NCI-H774 (cell line): ENCODE results near the gene TMEM271.
"Not testable (repeated sequence)": the region's sequence is repeated elsewhere in the genome, so short reads cannot be mapped to it uniquely, and the experiment has no call there.

Source experiments
- DNase-seq: peaks from one replicate; lab custom pipeline; 2025; lab: John Stamatoyannopoulos, UW

The TMEM271 gene

DNA sequence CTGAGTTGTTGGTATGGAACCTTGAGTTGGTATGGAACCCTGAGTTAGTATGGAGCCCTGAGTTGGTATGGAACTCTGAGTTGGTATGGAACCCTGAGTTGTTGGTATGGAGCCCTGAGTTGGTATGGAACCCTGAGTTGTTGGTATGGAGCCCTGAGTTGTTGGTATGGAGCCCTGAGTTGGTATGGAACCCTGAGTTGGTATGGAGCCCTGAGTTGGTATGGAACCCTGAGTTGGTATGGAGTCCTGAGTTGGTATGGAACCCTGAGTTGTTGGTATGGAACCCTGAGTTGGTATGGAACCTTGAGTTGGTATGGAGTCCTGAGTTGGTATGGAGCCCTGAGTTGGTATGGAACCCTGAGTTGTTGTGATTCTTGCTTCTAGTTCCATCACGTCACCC is 10.5 kb downstream of the TMEM271 start:
- not testable (repeated sequence) for DNase-seq

- not testable (repeated sequence) for DNase-seq
Observed at GRCh38 chr4:562458-562857, 13.6 kb downstream of the TMEM271 start.

- DNase-seq, result no peak
Observed at GRCh38 chr4:561426-561825, 14.7 kb downstream of the TMEM271 start.

GRCh38 chr4:560731-561291 is 15.3 kb downstream of the TMEM271 start:
- no peak for DNase-seq

GRCh38 chr4:560061-560460 is 16.0 kb downstream of the TMEM271 start:
- DNase-seq, result no peak

- DNase-seq, result no peak
Observed at GRCh38 chr4:555566-556275, 20.4 kb downstream of the TMEM271 start.

GRCh38 chr4:554793-555320 is 21.2 kb downstream of the TMEM271 start:
- DNase-seq, result not testable (repeated sequence)

GRCh38 chr4:552019-552418 is 24.1 kb downstream of the TMEM271 start:
- DNase-seq, result no peak

DNA sequence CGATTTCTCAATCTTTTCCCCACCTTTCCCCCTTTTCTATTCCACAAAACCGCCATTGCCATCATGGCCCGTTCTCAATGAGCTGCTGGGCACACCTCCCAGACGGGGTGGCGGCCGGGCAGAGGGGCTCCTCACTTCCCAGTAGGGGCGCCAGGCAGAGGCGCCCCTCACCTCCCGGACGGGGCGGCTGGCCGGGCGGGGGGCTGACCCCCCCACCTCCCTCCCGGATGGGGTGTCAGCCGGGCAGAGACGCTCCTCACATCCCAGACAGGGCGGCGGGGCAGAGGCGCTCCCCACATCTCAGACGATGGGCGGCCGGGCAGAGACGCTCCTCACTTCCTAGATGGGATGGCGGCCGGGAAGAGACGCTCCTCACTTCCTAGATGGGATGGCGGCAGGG is 25.8 kb downstream of the TMEM271 start:
- not testable (repeated sequence) for DNase-seq

DNA sequence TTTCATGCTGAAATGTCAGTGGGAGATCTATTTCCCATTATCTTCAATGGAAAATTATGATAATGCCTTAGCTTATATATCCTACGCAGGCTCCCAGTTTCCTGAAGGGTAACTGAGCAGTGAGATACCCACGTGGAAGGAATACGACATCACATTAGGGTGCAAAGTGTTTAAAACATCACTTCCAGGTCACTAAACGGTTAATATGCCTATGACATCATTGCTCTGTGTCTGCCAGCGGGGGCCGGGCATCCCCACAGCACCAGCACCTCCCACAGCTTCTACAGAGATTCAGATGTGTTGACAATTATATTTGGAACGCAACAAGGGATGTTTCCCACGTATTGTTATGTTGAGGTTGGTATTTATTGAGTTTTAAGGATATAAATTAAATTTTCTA is 27.1 kb downstream of the TMEM271 start:
- no peak for DNase-seq

- no peak for DNase-seq
Observed at GRCh38 chr4:545612-546011, 30.5 kb downstream of the TMEM271 start.

GRCh38 chr4:544386-545105 is 31.5 kb downstream of the TMEM271 start:
- DNase-seq, result no peak

- DNase-seq, result no peak
Observed at GRCh38 chr4:541271-541670, 34.8 kb downstream of the TMEM271 start.

DNA sequence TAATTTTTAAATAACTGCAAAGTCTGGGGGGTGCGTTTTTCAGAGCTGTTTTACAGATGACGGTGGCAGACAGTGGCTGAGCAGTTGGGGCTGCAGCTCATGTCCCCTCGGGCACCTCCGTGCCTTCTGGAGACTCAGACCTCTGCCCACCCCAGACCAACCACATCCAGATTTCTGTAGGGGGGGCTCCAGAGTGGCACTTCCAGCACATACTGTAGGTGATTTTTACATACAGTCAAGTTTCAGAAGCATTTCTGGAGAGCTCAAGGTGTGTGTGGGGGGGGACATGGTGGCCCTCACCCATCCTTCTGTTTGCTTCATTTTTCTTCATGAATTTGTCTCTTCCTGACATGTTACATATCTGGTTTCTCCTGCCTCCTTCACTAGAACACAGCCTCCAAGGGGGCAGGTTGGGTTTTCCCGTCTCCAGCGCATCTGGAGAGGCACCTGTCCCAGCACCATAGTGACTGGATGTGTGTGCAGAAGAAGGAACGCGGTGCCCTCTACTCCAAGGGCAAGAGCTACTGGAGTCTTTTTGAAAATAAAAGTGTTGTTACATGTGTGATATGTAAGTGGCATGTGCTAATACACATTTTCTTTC is 37.5 kb downstream of the TMEM271 start:
- no peak for DNase-seq

DNA sequence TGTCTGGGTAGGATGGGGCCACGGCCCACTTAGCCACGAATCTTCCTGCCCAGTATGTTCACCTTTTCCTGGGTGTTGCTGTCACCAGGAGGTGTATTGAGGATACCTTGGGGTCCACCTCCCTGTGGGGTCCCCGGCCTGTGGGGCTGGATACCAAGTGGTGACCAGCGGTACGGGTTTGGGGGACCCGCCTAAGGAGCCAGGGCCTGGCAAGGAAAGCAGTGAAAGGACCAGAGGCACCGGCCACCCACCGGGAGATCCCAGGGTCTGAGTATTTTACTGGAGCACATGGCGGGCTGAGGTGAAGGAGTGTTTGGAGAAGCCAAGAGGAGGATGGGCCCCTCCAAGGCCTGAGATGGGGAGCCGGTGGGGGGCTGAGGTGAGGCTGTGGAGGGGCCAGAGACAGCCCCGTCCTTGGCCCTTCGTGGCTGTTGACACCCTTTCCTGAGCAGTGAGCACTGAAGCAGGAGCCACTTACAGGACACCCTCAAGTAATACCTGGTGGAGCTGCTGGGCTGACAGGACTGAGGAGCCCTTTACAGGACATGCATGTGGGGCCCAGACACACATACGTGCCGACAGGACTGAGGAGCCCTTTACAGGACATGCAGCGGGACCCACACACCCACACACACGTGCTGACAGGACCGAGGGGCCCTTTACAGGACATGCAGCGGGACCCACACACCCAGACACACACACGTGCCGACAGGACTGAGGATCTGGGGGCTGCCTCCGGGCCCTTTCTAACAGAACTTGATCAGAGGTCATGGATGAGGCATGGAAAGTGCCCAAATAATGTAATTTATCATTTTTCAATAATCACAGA is 38.4 kb downstream of the TMEM271 start:
- DNase-seq, result no peak

- DNase-seq, result no peak
Observed at GRCh38 chr4:536351-536972, 39.6 kb downstream of the TMEM271 start.

DNA sequence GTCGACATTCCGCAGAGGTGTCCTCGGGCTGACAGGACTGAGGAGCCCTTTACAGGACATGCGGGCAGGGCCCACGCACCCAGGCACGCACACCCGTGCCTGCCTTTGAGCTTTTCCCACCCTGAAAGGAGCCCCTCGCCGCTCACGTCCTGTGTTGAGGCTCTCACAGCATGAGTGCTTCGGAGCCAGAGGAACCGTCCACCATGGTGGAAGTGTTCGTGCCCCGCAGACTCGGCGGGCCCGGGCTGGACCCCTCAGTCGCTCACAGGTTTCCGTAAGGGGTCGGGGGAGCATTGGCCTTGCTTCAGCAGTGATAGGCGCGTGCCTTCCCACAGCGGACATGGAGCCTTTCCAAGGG is 40.2 kb downstream of the TMEM271 start:
- DNase-seq, result no peak

DNA sequence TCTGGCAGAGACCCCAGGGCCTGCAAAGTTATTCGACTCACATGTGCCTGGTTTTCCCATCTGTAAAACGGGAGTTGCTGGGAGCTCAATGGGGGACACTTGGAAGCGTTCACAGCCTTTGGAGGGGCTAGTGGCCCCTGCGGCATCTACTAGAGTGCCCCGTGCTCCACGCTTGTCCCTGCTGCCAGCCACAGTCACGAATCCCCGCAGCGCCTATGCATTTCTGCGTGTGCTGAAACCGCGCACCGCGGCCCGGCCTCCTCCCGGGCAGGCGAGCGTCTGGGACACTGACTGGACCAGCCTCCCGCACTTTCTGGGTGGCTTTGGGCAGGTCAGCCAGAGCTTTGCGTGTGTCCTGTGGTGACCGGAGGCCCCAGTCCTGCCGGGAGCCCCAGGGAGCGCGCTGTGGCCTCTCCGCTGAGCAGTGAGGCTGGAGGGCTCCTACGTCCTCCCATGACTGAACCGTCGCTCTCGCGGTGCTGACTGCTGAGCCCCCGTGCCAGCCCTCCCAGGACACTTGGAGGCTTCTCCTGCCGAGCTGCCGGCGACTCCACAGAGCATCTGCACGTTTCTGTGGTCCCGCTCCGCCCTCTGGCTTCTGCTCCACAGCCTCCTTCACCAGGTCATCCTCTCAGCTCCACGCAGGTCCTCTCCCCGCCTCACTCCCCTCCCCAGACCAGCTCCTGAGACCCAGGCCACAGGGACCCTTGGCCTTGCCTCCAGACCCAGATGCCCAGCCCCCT is 40.7 kb downstream of the TMEM271 start:
- no peak for DNase-seq

DNA sequence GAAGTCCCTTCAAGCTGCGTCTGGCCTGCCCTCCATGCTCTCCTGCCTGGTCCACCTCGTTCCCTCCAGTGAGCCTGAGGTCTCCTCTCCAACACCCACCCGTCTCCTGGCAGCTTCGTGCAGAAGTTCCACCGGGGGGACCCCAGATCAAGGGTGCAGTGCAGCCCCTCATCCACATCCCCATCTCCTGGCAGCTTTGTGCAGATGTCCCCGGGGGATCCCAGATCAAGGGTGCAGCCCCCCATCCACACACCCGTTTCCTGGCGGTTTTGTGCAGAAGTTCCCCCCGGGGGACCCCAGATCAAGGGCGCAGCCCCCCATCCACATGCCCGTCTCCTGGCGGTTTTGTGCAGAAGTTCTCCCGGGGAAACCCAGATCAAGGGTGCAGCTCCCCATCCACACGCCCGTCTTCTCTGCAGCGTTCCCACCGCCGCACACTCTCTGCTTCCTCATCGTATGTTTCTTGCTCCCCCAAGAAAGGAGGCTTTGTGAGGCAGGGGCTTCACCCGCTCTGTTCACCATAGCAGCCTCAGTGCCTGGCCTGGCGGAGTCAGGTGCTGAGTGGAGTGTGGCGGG is 41.4 kb downstream of the TMEM271 start:
- no peak for DNase-seq

DNA sequence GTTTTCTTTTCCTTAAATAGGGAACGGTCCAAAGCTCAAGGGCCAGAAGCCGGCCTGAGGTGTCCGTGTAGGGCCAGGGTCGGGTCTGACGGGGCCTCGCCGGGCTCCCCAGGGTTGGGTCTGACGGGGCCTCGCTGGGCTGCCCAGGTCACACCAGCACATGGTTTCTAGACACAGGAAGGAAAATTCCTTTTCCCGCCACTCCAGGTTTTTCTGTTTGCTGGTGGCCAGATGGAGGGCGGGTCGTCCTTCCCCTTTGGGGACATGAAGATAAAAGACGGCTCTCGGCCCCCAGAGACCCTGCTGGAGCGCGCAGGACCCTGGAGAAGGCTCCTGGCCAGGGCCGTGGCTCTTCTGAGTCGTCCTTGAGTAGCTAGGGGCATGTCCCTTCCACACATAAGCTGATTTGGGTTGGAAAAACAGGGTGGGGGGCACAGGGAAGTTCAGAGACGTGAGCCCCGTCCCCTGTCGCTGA is 42.0 kb downstream of the TMEM271 start:
- no peak for DNase-seq
